IPS-15b (cell line): Measurements from ENCODE around the gene SLC6A2.

ENCODE experiments used
- H3K27me3 ChIP-seq: one replicate; pipeline ENCODE4 v1.6.1; 2013; ENCODE audit warnings: low read length; ENCODE audit not compliant: control insufficient read depth, insufficient read depth
- H3K36me3 ChIP-seq: one replicate; pipeline ENCODE4 v1.6.1; 2013; ENCODE audit warnings: low read length; ENCODE audit not compliant: control insufficient read depth, insufficient read depth
- H3K4me1 ChIP-seq: one replicate; pipeline ENCODE4 v1.6.1; 2013; ENCODE audit warnings: mild to moderate bottlenecking, low read length; ENCODE audit not compliant: control insufficient read depth, insufficient read depth
- H3K4me3 ChIP-seq: one replicate; pipeline ENCODE4 v1.5.1; 2013; ENCODE audit warnings: low read depth, low read length
- H3K9ac ChIP-seq: one replicate; pipeline ENCODE4 v1.6.1; 2013; ENCODE audit warnings: low read depth, mild to moderate bottlenecking, low read length
- H3K9me3 ChIP-seq: one replicate; pipeline ENCODE4 v1.6.1; 2013; ENCODE audit warnings: mild to moderate bottlenecking, low read length; ENCODE audit not compliant: control insufficient read depth, insufficient read depth

Gene SLC6A2

DNA sequence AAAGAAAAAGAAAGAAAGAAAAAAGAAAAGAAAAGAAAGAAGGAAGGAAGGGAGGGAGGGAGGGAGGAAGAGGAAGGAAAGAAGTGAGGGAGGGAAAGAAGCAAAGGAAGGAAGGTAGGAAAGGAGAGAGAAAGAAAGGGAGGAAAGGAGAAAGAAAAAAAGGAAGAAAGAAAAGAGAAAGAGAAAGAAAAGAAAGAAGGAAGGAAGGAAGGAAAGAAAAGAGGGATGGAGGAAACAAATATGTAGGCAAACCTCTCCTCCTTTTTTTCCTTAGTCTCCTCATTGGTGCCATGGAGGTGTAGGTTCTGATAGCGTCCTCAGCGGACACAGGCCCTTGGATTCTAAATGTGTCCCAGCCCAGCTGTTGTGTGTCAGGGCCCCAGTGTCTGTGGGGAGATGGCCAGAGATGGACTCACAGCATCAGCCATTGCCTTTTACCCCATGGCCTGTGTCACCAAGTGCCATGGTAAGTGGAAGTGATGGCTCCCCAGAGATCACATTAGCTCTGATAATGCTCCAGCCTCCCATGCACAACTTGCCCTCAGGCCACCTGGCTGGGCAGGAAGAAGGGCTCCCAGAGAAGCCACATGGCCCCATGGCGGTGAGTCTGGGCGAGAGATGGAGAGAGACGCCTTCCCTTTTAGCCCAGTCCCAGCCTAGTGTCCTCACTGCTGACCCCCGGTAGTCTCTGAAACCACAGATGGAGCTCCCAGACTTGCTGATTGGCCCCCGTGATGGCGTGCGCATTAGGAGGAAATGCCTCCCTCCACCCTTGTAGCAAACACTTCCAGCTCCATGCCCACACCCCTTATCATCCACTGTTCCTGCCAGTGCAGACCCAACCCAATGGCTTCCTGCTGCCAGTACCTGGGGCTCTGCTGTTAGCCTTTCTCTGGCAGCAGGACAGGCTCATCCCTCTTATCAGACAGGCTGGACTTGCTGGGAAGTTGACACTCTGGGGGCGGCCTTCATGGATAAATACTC, 3.7 kb upstream of the SLC6A2 start:
- Histone ChIP-seq H3K4me3 (no peak overlapping the region), H3K27me3 (peaks cover 68% of the 10 kb centered on the region), H3K36me3 (no peaks in the 10 kb centered on the region), H3K4me1 (no peaks in the 10 kb centered on the region), H3K9me3 (no peaks in the 10 kb centered on the region), H3K9ac (no peak overlapping the region)

DNA sequence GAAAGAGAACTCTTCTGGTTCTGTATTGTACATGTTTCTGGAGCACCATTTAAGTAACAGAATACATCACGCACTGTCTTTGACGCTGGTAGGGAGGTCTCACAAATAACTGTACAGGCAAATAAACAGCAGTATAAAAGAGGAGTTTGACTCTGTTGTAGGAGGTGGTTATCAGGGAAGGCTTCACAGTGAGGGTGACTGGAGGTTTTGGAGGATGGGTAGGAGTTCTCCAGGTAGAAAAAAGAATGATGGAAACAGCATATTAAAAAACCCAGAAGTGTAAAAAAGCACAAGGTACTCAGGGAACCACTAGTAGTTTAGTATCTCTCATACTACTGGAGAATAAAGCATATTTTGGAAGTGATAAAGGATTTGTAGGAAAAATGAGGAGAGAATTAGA, 2.7 kb upstream of the SLC6A2 start:
- H3K4me1 ChIP-seq: no peaks in the 10 kb centered on the region
- no peaks in the 10 kb centered on the region for H3K36me3 ChIP-seq
- H3K4me3 ChIP-seq: no peak overlapping the region
- peaks cover 78% of the 10 kb centered on the region for H3K27me3 ChIP-seq
- no peak overlapping the region for H3K9ac ChIP-seq
- H3K9me3 ChIP-seq: no peaks in the 10 kb centered on the region

DNA sequence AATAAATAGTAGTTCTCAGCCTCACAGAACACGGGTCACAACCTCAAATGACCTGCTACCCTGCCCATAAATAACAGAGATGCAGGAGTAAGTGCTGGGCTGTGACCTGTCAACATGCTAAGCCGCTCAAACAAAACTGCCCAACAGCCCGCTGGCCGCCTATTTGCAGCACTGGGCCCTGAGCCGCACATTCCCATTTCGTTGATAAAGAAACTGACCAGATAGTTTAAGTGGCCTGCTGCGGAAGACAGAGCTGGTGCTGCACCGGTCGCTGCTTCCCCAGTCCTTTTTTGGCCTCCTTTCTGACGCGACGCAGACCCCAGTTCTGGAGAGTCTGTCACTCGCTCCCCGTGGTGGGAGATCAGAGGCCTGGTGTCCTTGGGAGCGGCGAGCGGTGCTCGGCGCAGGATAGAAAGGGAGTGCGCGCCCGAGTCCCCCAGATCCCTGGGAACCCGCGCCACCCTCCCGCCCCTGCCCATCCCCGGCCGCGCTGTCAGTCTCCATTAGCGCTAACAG, 349 bp upstream of the SLC6A2 start:
- Histone ChIP-seq H3K4me1 (no peaks in the 10 kb centered on the region), H3K4me3 (peak overlapping the region; percentile 64), H3K27me3 (peaks cover 88% of the 10 kb centered on the region), H3K36me3 (no peaks in the 10 kb centered on the region), H3K9me3 (no peaks in the 10 kb centered on the region), H3K9ac (no peak overlapping the region)

DNA sequence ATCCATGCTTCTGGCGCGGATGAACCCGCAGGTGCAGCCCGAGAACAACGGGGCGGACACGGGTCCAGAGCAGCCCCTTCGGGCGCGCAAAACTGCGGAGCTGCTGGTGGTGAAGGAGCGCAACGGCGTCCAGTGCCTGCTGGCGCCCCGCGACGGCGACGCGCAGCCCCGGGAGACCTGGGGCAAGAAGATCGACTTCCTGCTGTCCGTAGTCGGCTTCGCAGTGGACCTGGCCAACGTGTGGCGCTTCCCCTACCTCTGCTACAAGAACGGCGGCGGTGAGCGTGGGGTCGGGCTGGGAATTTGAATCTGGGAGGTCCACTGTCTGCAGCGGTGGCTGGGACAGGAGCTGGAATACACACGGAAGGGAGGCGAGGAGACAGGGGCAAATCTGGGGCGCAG, 904 bp downstream of the SLC6A2 start:
- no peak overlapping the region for H3K9ac ChIP-seq
- peak overlapping the region; percentile 64 for H3K4me3 ChIP-seq
- H3K9me3 ChIP-seq: no peaks in the 10 kb centered on the region
- no peaks in the 10 kb centered on the region for H3K36me3 ChIP-seq
- peaks cover 77% of the 10 kb centered on the region for H3K27me3 ChIP-seq
- H3K4me1 ChIP-seq: no peaks in the 10 kb centered on the region

DNA sequence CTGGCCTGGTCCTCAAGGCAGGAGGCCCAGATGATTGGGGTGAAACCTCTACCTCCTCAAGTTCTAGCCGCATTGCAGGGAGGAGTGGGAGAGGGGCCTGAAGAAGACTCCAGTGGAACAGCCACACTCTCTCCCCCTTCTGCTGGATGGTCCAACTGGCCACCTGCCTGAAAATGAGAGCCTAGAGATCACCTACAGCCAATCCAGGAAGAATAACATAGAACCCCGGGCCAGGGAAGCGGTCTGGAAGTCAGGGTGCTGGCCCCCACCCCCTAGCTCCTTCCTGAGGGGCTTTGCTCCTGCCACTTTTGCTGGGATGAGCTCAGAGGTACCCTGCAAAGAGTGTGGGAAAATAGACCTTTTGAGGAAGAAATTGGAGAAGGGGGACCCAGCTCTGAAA, 1.8 kb downstream of the SLC6A2 start:
- Histone ChIP-seq H3K9ac (no peak overlapping the region), H3K4me1 (no peaks in the 10 kb centered on the region), H3K9me3 (no peaks in the 10 kb centered on the region), H3K36me3 (no peaks in the 10 kb centered on the region), H3K4me3 (peak overlapping the region; percentile 64), H3K27me3 (peaks cover 68% of the 10 kb centered on the region)

DNA sequence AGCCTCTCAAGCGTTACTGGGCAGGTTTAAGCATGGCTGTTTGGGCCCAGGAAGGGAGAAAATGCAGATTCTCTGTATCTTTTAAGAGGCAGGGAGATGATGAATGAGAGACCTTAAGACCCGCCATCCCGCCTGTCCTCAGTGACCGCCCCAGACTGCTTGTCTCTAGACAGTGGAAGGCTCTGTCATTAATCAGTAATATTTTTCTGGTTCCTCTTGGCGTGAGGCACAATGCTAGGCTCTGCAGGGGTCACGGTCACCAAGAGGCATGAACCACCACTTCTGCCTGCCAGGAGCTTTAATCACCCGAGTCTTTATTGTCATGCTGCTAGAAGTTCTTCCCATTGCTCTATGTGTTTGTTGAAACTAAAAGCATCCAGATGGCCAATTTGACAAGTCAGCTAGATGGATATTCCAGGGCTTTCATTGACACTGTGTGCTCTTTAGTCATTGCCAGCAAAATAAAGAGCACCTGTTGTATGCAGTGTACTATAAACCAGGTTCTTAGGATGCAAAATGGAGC, 3.2 kb downstream of the SLC6A2 start:
- no peak overlapping the region for H3K9ac ChIP-seq
- no peaks in the 10 kb centered on the region for H3K4me1 ChIP-seq
- no peaks in the 10 kb centered on the region for H3K9me3 ChIP-seq
- H3K4me3 ChIP-seq: no peak overlapping the region
- no peaks in the 10 kb centered on the region for H3K36me3 ChIP-seq
- H3K27me3 ChIP-seq: peaks cover 55% of the 10 kb centered on the region

DNA sequence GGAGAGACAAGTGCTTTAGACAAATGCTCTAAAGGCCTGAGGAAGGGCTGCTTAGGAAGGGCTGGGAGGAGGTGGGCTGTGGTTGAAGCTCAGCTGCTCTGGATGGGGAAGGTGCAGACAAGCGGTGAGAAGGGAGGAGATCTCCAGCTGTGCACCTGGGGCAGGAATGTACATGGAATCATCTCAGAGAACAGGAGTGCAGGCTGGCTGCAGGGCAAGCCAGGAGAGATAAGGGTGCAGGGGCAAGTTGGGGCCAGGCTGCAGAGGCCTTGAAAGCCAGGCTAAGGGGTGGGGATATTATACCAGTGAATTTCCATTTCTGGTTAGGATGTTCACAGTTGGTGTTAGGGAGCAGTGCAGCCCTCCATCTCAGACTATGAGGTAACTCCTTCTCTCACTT, 4.2 kb downstream of the SLC6A2 start:
- H3K4me1 ChIP-seq: no peaks in the 10 kb centered on the region
- H3K9me3 ChIP-seq: no peaks in the 10 kb centered on the region
- H3K4me3 ChIP-seq: no peak overlapping the region
- H3K27me3 ChIP-seq: peaks cover 44% of the 10 kb centered on the region
- H3K36me3 ChIP-seq: no peaks in the 10 kb centered on the region
- no peak overlapping the region for H3K9ac ChIP-seq

DNA sequence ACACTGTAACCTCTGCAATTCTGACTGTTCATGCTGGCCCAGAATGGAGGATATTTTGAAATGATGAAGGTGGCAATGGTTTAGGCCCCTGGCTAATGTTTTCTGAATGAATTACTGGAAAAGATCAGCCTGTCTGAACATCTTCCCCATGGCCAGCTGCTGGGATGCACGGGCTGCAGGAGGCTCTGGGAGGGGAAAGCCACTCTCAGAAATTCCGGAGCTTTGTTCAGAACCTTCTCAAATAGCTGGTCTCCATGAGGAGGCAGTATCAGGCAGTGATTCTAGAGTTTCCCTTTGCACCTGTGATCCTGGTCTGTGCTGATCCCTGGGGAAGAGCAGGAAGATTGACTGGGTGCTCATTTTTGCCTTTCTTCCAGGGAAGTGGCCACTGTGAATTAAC, 5.0 kb downstream of the SLC6A2 start:
- Histone ChIP-seq H3K36me3 (no peaks in the 10 kb centered on the region), H3K27me3 (peaks cover 38% of the 10 kb centered on the region), H3K4me3 (no peak overlapping the region), H3K9ac (no peak overlapping the region), H3K9me3 (no peaks in the 10 kb centered on the region), H3K4me1 (no peaks in the 10 kb centered on the region)

DNA sequence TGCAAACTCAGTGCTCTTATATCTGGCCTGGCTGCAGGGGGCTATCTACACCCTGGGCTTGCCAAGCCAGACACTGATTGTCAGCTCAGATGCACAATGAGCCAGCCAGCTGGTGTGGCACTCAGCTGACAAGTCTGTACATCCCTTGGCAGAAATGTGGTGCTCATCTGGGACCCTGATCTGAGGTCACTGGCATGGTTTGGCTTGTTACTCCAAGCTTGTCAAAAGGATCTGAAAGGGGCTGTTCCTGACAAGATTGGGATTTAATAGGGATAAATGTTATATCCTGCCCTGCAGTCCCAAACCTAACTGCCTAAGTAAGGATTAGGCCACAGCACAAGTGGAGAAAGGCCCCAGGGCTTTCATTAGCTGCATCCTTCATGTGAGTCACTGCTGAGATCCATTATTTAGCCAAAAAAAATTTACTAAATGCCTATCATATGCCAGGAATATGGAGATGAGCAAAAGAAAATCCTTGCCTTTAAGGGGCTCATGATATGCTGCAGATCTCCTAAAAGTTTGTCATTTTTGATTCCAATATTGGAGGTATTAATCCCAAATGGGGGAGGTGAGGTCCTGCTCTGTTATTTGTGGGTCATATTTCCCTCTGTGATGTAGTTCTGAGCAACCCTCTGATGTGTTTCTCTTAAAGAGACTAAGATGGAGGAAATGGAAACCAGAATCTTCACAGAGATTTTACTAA, 6.3 kb downstream of the SLC6A2 start:
- no peaks in the 10 kb centered on the region for H3K36me3 ChIP-seq
- H3K9me3 ChIP-seq: no peaks in the 10 kb centered on the region
- H3K9ac ChIP-seq: no peak overlapping the region
- H3K4me3 ChIP-seq: no peak overlapping the region
- peaks cover 27% of the 10 kb centered on the region for H3K27me3 ChIP-seq
- H3K4me1 ChIP-seq: no peaks in the 10 kb centered on the region

DNA sequence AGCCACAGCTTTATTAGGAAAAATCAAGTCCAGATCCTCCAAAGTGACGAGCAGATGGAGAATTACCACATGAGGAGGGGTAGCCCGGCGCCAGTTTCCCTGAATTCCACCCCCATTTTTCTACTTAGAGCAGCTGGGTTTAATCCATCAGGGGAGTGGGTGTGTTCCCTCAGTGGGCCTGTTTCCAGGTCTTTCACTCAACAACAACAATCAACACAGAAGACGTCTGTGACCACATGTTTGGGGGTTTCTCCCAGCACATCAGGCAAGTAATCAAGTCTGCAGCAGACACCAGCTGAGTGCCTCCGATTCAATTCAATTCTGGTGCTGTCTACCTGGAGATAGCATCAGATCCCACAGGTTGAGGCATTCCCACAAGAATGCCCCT, 6.8 kb downstream of the SLC6A2 start:
- Histone ChIP-seq H3K9ac (no peak overlapping the region), H3K36me3 (no peaks in the 10 kb centered on the region), H3K4me3 (no peak overlapping the region), H3K9me3 (no peaks in the 10 kb centered on the region), H3K4me1 (no peaks in the 10 kb centered on the region), H3K27me3 (peaks cover 22% of the 10 kb centered on the region)

DNA sequence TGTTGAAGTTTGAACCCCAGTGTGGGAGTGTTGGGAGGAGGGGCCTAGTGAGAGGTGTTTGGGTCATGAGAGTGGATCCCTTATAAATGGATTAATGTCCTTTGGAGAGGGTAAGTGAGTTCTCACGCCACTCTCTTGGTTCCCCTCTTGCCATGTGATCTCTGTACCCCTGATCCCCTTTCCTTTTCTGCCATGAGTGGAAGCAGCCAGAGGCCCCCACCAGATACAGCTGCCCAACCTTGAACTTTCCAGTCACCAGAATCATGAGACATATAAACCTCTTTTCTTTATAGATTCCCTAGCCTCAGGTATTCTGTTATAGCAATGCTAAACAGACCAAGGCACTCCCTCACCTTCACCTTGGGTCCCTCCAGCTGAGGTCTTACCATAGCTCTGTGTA, 7.4 kb downstream of the SLC6A2 start:
- Histone ChIP-seq H3K27me3 (peaks cover 16% of the 10 kb centered on the region), H3K4me3 (no peak overlapping the region), H3K36me3 (no peaks in the 10 kb centered on the region), H3K9ac (no peak overlapping the region), H3K4me1 (peaks cover 2% of the 10 kb centered on the region), H3K9me3 (no peaks in the 10 kb centered on the region)
